ENCODE results near the gene NRIP3.

The NRIP3 gene

GRCh38 chr11:8956860-8957259 is 46.9 kb downstream of the NRIP3 start:
- no peak for DNase-seq (ENCODE audit: low spot score)
- in situ Hi-C loops (cut with MboI; ENCODE audit: low sequenced_read_pairs, unreplicated experiment) = no loop called here
- TF ChIP-seq CTCF (IDR thresholded peaks at IDR 0.05; ENCODE audit: borderline replicate concordance, control extremely low read depth, extremely low read depth, insufficient read depth, missing control alignments) = no peak

- no peak for DNase-seq (ENCODE audit: low spot score)
- no peak for TF ChIP-seq CTCF (IDR thresholded peaks at IDR 0.05; ENCODE audit: borderline replicate concordance, control extremely low read depth, extremely low read depth, insufficient read depth, missing control alignments)
- in situ Hi-C loops (cut with MboI; ENCODE audit: low sequenced_read_pairs, unreplicated experiment) = no loop called here
Measured at GRCh38 chr11:8948886-8949285, 54.9 kb downstream of the NRIP3 start.

- DNase-seq (ENCODE audit: low spot score) = no peak
- TF ChIP-seq CTCF (IDR thresholded peaks at IDR 0.05; ENCODE audit: borderline replicate concordance, control extremely low read depth, extremely low read depth, insufficient read depth, missing control alignments) = no peak
- in situ Hi-C loops (cut with MboI; ENCODE audit: low sequenced_read_pairs, unreplicated experiment) = no loop called here
Measured at GRCh38 chr11:8947230-8947943, 56.4 kb downstream of the NRIP3 start.

- DNase-seq (ENCODE audit: low spot score) = no peak
- in situ Hi-C loops (cut with MboI; ENCODE audit: low sequenced_read_pairs, unreplicated experiment) = no loop called here
- no peak for TF ChIP-seq CTCF (IDR thresholded peaks at IDR 0.05; ENCODE audit: borderline replicate concordance, control extremely low read depth, extremely low read depth, insufficient read depth, missing control alignments)
Measured at GRCh38 chr11:8942518-8943066, 61.2 kb downstream of the NRIP3 start, which contains the start of gene ASCL3. Gene ASCL3 (minus strand): TSS chr11:8943016. CDS start chr11:8938161, 4,855 bp downstream.

- no peak for TF ChIP-seq CTCF (IDR thresholded peaks at IDR 0.05; ENCODE audit: borderline replicate concordance, control extremely low read depth, extremely low read depth, insufficient read depth, missing control alignments)
- no peak for DNase-seq (ENCODE audit: low spot score)
- in situ Hi-C loops (cut with MboI; ENCODE audit: low sequenced_read_pairs, unreplicated experiment) = no loop called here
Measured at GRCh38 chr11:8941341-8942103, 62.3 kb downstream of the NRIP3 start.

GRCh38 chr11:8937659-8938058 is 66.1 kb downstream of the NRIP3 start:
- in situ Hi-C loops (cut with MboI; ENCODE audit: low sequenced_read_pairs, unreplicated experiment) = no loop called here
- TF ChIP-seq CTCF (IDR thresholded peaks at IDR 0.05; ENCODE audit: borderline replicate concordance, control extremely low read depth, extremely low read depth, insufficient read depth, missing control alignments) = no peak
- no peak for DNase-seq (ENCODE audit: low spot score)

All from GM13976 (cell line).